Kidney (tissue), 14 donors: ENCODE data around the gene CHD5. TPM values are rescaled to one million over a fixed set of nuclear protein-coding genes. Genes with fewer than 3 reads are reported as not detected.

Source experiments
- DNase-seq, 5 donors: peaks; one replicate each; pipeline ENCODE4 v3.0.0-alpha.2; 2013 to 2020
- FAIRE-seq: peaks from 2 replicates; lab custom pipeline; 2012; peaks lifted over from hg19 to GRCh38; lab: Jason Lieb, UNC
- H3K27ac ChIP-seq, 2 donors: one replicate each; pipeline ENCODE4 v1.7.0; 2013; ENCODE audit warnings: low read depth in 2 of 2, low read length in 2 of 2, inconsistent platforms in 1 of 2
- H3K27me3 ChIP-seq: one replicate; pipeline ENCODE4 v1.7.1; 2013; ENCODE audit warnings: low read length, inconsistent platforms; ENCODE audit not compliant: control insufficient read depth, insufficient read depth
- H3K36me3 ChIP-seq, 3 donors: one replicate each; pipeline versions ENCODE4 v1.7.0 to v1.7.1; 2013; ENCODE audit warnings: low read length in 3 of 3, control low read depth in 1 of 3, inconsistent platforms in 1 of 3; ENCODE audit not compliant: insufficient read depth in 3 of 3, control insufficient read depth in 2 of 3
- H3K4me1 ChIP-seq, 3 donors: one replicate each; pipeline versions ENCODE4 v1.7.0 to v1.7.1; 2013; ENCODE audit warnings: low read length in 3 of 3, inconsistent platforms in 1 of 3, low read depth in 1 of 3; ENCODE audit not compliant: control insufficient read depth in 2 of 3, insufficient read depth in 2 of 3
- H3K4me3 ChIP-seq, 3 donors: one replicate each; pipeline versions ENCODE4 v1.7.0 to v1.8.1; 2013; ENCODE audit warnings: low read length in 3 of 3, control low read depth in 1 of 3, inconsistent platforms in 1 of 3
- H3K9ac ChIP-seq, 3 donors: one replicate each; pipeline versions ENCODE4 v1.7.0 to v1.7.1; 2013; ENCODE audit warnings: low read length in 3 of 3, control low read depth in 1 of 3, inconsistent platforms in 1 of 3
- H3K9me3 ChIP-seq, 3 donors: one replicate each; pipeline versions ENCODE4 v1.7.0 to v1.7.1; 2013; ENCODE audit warnings: low read length in 3 of 3, control low read depth in 1 of 3, inconsistent platforms in 1 of 3; ENCODE audit not compliant: control insufficient read depth in 2 of 3, insufficient read depth in 1 of 3
- CTCF ChIP-seq: IDR thresholded peaks from 3 replicates; pipeline ENCODE4 v1.5.1; 2012; ENCODE audit warnings: mild to moderate bottlenecking, moderate library complexity, borderline replicate concordance; ENCODE audit not compliant: insufficient read depth; ENCODE audit errors: extremely low read depth
- intact Hi-C: fragments of 100-400 bp; cut with DNase I; formaldehyde crosslinking; loops from one replicate; pipeline ENCODE4 v1.11.1; 2022
- polyA plus RNA-seq: library from polyadenylated mRNA; stranded (reverse); fragments of 350-450 nt; fragmentation: Illumina TruSeq; extraction: RNeasy Lipid Tissue Mini Kit (QIAGEN cat#74804); gene quantifications from one replicate; pipeline ENCODE4 v1.2.3, GENCODE V29; 2014; ENCODE audit warnings: low read depth, low replicate concordance; ENCODE audit not compliant: insufficient read depth
- total RNA-seq: library from RNA; stranded (reverse); fragmentation: NEBNext Ultra II Directional; extraction: Animal tissue kit (Norgen Biotek cat#: 25700); gene quantifications from one replicate; pipeline ENCODE4 v1.2.1, GENCODE V29; 2021
- donor health status: control.
- donor health status: control.
- donor health status: control.
- donor health status: control.
- donor health status: control.
- donor health status: DM: yes; HTN: yes; CAD: no.
- donor health status: Normal renal cell carcinoma (clear cell type).

CHD5 gene
- total and polyA plus RNA-seq, 2 donors from 2014 or later: 0.54 to 0.85 TPM

GRCh38 chr1:6200188-6200809, 20.2 kb upstream of the CHD5 start:
- Histone ChIP-seq H3K27ac (peak overlapping the region in 1 of 2 donors; percentile 12), H3K27me3 (no peaks in the 10 kb centered on the region), H3K9me3 (no peaks in the 10 kb centered on the region), H3K36me3 (peaks cover 0 to 10% (median 0%) of the 10 kb centered on the region in 3 donors), H3K9ac (peak overlapping the region in 2 of 3 donors; percentile 43 to 60), H3K4me1 (peaks cover 0 to 18% (median 10%) of the 10 kb centered on the region in 3 donors), H3K4me3 (peak overlapping the region; percentile 66 to 95 (median 91))
- intact Hi-C loops: no loop called here
- no peak for TF ChIP-seq CTCF
- FAIRE-seq (no peak), DNase-seq (peak in 1 of 5 donors; percentile 28)

DNA sequence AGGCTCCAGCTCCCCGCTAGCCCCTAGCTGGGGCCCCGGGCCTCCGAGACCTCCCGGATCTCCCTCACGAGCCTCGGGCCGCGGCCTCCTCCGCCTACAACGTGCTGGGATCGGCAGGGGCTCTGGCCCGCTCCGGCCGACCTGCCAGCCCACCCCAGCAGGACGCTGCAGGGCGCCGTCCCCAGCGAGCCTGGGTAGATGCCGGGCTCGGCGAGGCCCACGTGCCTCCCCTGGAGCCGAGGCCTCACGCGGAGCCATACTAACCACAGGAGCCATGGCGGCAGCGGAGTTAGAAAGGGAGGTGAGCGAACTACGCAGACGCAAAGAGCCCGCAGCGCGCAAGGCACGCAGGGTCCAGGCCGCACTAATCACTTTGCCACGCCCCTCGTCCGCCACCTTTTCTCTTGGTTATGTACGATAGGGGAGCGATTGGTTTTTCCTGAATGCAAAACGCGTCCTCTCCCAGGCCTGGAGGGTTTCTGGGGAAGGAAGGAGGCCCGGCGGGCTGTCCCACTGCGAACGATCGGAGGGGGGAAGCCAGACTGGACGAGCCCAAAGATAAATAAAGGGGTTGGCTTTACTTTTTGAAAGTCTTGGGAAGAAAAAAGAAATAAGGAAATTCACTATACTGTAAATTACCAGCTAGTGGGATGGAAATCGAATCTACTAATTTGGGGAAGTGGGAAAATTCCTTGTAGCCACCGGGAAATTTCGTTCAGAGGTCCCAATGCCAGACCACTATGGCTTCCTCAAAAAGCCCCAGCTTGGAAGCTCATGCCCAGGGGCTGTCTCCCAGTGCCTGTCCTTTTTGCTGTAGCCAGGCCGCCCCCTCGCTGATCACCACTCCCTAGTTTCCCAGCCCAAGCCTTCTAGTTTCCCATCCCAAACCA, 19.4 kb upstream of the CHD5 start, which contains the start of gene RPL22:
TSS of gene RPL22 (minus strand) at position 298 of the 890 bp plus-strand sequence. CDS start at position 276, 22 bp downstream.
- intact Hi-C loops: no loop called here

DNA sequence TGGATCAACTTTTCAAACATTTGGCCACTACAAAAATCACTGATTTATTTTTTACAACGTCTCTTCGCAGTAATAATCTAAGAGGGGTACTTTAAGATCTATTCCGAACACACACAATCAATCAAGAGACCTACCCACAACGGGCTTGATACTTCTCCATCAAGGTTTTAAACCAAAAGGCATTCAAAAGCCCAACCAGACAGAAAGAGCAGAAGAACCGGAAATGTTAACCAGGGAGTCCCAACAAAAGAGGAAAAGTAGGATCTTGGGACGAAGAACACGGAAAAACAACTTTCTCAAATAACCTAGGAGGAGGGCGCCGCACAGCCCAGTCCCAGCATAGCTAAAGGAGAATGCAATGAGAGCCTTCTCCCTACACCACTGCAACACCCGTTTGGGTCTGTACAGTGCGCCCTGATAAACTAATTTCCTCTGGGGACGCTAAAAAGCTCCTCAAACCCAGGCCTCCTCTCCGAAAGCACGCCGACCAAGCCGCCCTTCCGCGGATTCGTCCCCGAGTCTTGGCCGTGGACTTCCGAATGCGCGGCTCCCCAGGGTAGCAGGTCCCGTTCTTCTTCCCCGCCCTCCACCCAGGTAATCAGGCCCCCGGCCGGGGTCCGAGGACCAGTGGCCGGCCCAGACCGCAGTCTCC, 18.7 kb upstream of the CHD5 start:
- no peak for TF ChIP-seq CTCF
- Histone ChIP-seq H3K27ac (peak overlapping the region in 1 of 2 donors; percentile 77), H3K4me1 (peaks cover 0 to 14% (median 10%) of the 10 kb centered on the region in 3 donors), H3K36me3 (peaks cover 2 to 17% (median 3%) of the 10 kb centered on the region in 3 donors), H3K9ac (peak overlapping the region; percentile 74 to 92 (median 88)), H3K9me3 (no peaks in the 10 kb centered on the region), H3K27me3 (no peaks in the 10 kb centered on the region), H3K4me3 (peak overlapping the region; percentile 90 to 95 (median 91))
- intact Hi-C loops: no loop called here
- FAIRE-seq: no peak
- DNase-seq: no peak

More for the DNA sequence above, 19.4 kb upstream of the CHD5 start, which contains the start of gene RPL22:
- H3K27me3 ChIP-seq: no peaks in the 10 kb centered on the region
- H3K4me1 ChIP-seq: peaks cover 0 to 14% (median 10%) of the 10 kb centered on the region in 3 donors
- peaks cover 0 to 10% (median 0%) of the 10 kb centered on the region in 3 donors for H3K36me3 ChIP-seq
- peak within 1 kb of the TSS; percentile 17 to 77 for H3K27ac ChIP-seq
- H3K4me3 ChIP-seq: peak within 1 kb of the TSS; percentile 90 to 95 (median 91)
- DNase-seq (peak; percentile 98 to 100 (median 99)), FAIRE-seq (peak; percentile 90)
- peak within 1 kb of the TSS; percentile 74 to 92 (median 88) for H3K9ac ChIP-seq
- TF ChIP-seq CTCF: peak; percentile 18
- H3K9me3 ChIP-seq: no peaks in the 10 kb centered on the region
